ENCODE results near the gene CD28.
"Not testable (repeated sequence)": the region's sequence is repeated elsewhere in the genome, so short reads cannot be mapped to it uniquely, and the experiment has no call there.

The CD28 gene

GRCh38 chr2:203780231-203780630 lies 73.8 kb downstream of the CD28 start:
- DNase-seq (ENCODE audit: insufficient read length, low spot score) (no peak), FAIRE-seq (no peak)

GRCh38 chr2:203781151-203781550 lies 74.7 kb downstream of the CD28 start:
- FAIRE-seq (no peak), DNase-seq (ENCODE audit: insufficient read length, low spot score) (no peak)

GRCh38 chr2:203782262-203782976 lies 76.0 kb downstream of the CD28 start:
- DNase-seq (ENCODE audit: insufficient read length, low spot score), result peak; percentile 73

GRCh38 chr2:203783496-203784203 lies 77.2 kb downstream of the CD28 start:
- DNase-seq (ENCODE audit: insufficient read length, low spot score) (peak; percentile 45), FAIRE-seq (peak; percentile 9)

More at GRCh38 chr2:203782262-203782976, 76.0 kb downstream of the CD28 start:
- peak; percentile 71 for FAIRE-seq

GRCh38 chr2:203784710-203785270 lies 78.4 kb downstream of the CD28 start:
- not testable (repeated sequence) for FAIRE-seq; DNase-seq (ENCODE audit: insufficient read length, low spot score)

GRCh38 chr2:203785391-203786110 lies 79.1 kb downstream of the CD28 start:
- DNase-seq (ENCODE audit: insufficient read length, low spot score); FAIRE-seq: not testable (repeated sequence)

- no peak for FAIRE-seq
- no peak for DNase-seq (ENCODE audit: insufficient read length, low spot score)
Observed at GRCh38 chr2:203786549-203787351, 80.3 kb downstream of the CD28 start.

GRCh38 chr2:203787979-203788378 lies 81.5 kb downstream of the CD28 start:
- no peak for DNase-seq (ENCODE audit: insufficient read length, low spot score)
- no peak for FAIRE-seq

All from HTR-8/SVneo (cell line).